Body of pancreas (tissue), 4 donors: Measurements from ENCODE around the gene AUTS2.

ENCODE experiments used
- POLR2A ChIP-seq, 3 donors: fragments of 450-650 bp; IDR thresholded peaks; one replicate each; pipeline ENCODE4 v1.6.1; 2016; ENCODE audit warnings: antibody characterized with exemption in 3 of 3, mild to moderate bottlenecking in 2 of 3
- TF ChIP-seq, protein P1 (sequence below), 7 experiments: fragments of 450-650 bp in 4 of 7; fragments of 200-600 bp in 3 of 7; sonication (generic) in 3 of 7; IDR thresholded peaks; one replicate each; pipeline ENCODE4 v1.5.1; 2016 to 2019; ENCODE audit warnings: antibody characterized with exemption in 7 of 7

DNA sequence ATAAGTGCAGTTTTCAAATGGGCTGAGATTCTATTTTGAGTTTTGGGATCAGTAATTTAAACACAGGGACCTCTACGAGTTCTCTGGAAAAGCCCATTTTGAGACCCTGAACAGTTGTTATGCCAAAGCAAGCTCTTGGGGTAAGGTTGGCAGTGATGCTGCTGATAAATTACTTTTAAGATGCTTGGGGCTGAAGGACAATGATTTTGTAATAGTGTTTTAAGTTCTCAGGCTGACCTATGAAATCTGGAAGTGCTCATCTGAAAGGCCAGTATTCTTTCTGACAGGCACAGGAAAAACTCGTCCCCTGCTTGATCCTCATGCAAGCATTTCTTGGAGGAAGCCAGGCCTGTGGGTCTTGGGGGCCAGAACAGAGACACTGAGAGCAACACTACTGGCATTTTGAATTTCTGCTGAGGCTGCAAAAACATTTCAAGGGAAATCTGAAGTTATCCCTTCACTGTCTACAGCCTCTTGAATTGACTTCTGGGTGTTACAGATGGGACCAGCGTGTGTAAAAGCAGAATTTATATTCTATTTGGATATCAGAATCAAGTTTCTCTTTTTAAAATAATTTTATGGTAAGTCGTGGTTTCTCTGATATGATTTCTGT lies 79.7 kb downstream of the AUTS2 start:
- TF ChIP-seq, protein P1, sequence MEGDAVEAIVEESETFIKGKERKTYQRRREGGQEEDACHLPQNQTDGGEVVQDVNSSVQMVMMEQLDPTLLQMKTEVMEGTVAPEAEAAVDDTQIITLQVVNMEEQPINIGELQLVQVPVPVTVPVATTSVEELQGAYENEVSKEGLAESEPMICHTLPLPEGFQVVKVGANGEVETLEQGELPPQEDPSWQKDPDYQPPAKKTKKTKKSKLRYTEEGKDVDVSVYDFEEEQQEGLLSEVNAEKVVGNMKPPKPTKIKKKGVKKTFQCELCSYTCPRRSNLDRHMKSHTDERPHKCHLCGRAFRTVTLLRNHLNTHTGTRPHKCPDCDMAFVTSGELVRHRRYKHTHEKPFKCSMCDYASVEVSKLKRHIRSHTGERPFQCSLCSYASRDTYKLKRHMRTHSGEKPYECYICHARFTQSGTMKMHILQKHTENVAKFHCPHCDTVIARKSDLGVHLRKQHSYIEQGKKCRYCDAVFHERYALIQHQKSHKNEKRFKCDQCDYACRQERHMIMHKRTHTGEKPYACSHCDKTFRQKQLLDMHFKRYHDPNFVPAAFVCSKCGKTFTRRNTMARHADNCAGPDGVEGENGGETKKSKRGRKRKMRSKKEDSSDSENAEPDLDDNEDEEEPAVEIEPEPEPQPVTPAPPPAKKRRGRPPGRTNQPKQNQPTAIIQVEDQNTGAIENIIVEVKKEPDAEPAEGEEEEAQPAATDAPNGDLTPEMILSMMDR (IDR thresholded peaks at IDR 0.05): no peak
- TF ChIP-seq POLR2A (IDR thresholded peaks at IDR 0.05): no peak
